ENCODE data around the gene CTRB1. TPM values are rescaled to one million over a fixed set of nuclear protein-coding genes. Genes with fewer than 3 reads are reported as not detected.

The CTRB1 gene
- total RNA-seq, 1 donor, result not detected

DNA sequence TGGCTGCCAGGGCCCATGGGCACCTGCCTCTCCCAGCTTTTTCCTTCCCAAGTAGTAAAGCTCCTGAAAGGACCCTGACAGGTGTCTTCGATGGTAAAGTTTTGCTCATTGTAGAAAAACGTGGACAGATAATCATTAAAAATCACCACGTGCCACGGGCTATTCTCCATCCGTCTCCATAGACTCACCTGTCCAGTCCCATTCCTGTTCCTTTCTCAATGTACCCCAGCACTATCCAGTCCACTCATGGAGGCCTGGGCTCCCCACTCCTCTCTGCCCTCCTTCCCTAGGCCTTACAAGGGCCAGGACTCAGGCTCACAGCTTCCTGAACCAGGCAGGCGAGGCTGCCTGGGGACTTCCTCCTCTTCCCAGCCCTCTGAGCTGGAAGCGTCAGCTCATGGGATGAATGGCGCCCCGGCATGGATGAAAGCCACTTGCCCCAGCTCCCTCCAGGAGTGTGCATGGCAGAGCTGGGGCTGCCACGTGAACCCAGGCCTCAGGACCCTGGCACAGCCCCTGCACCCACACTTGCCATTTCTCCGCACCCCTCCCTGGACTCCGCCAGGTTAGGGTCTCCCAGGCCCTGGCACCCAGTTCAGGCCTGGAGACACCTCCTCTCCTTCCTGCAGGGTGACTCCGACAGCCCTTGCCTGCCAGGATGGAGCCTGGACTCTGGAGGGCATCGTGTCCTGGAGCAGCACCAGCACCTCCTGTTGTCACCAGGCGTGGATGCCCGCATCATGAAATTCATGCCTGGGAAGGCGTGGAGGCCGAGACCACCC, 8.8 kb downstream of the CTRB1 start:
- no peak overlapping the region for H3K4me3 ChIP-seq (ENCODE audit: low read length)

DNA sequence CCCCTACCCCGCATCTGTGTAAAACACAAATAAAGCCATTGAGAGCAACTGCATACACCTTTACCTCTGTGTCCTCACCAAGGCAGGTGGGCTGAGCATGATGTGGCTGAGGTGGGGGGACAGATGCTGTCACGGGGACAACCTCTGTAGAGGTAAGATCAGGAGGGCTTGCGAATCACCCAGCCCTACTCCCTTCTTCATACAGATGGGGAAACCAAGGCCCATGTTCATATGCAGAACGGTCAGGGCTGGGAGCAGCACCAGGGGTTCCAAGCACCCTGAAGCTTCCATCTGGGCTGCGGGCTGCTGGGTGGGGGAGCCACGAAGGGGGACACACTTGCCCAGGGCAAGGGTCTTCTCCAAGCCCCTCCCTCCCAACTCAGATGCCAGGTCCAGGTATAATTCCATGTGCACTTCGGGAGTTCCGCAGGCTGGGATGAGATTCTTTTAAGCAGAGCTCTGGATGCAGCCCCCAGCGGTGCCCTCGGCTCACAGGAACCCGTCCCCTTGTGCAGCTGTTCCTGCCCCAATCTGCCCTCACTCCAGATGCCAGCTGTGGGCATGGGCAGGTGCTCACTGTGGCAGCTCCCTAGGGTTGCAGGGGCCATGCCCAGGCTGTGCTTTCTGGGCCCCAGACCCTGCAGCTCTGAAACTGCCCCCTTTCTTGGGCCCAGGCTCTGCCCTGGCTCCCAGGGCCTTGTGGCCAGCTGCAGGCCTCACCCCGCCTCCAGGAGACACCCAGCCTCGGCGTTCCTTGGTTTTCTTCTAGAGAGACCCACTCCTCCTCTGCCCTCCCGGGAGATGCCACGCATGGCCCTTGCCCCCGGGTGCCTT, 9.6 kb downstream of the CTRB1 start:
- H3K27me3 ChIP-seq (ENCODE audit: insufficient read depth, low read length), result no peaks in the 10 kb centered on the region

More for the DNA sequence above, 8.8 kb downstream of the CTRB1 start:
- Histone ChIP-seq H3K4me1 (ENCODE audit: insufficient read depth, low read length) (no peaks in the 10 kb centered on the region), H3K27me3 (ENCODE audit: insufficient read depth, low read length) (no peaks in the 10 kb centered on the region), H3K9me3 (ENCODE audit: low read depth, low read length) (no peaks in the 10 kb centered on the region)

DNA sequence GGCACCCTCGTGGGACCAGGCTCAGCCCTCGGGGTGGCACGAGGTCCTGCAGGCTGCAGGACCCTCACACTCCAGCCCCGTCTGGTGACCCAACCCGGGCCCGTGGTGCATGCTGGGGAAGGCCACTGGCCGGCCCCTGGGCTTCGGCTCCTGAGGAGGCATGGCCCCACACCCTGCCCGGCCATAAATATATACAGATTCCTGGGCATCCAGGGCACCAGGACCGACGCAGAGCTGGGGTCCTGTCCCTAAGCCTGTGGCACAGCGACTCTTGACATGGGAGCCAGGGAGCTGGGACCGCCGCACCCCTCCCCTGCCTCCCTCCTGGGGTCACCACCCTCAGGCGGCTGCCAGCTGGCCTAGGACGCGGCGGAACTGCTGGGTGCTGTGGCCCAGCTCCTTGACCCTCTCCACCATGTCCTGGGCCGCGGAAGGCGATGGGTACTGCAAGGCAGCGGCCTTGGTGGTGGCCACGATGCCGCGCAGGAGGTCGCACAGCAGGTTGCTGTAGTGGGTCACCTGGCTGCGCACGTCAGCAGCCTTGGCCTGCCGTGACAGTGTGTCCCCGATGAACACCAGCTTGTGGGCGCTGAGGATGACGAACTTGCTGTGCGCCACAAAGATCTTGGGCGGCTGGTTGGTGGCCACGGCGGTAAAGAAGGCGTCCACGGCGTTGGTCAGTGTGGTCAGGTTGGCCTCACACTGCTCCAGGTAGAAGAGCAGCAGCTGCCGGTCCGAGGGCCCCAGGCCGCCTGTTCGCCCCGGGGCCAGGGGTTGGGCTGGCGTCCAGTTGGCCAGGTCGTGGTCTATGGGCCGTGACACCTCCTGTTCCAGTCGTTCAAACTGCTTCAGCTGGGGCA, 10.6 kb downstream of the CTRB1 start:
- Histone ChIP-seq H3K9me3 (ENCODE audit: low read depth, low read length) (no peaks in the 10 kb centered on the region), H3K4me3 (ENCODE audit: low read length) (no peak overlapping the region), H3K27me3 (ENCODE audit: insufficient read depth, low read length) (no peaks in the 10 kb centered on the region), H3K4me1 (ENCODE audit: insufficient read depth, low read length) (no peaks in the 10 kb centered on the region)

More for the DNA sequence above, 9.6 kb downstream of the CTRB1 start:
- no peak overlapping the region for H3K4me3 ChIP-seq (ENCODE audit: low read length)
- no peaks in the 10 kb centered on the region for H3K9me3 ChIP-seq (ENCODE audit: low read depth, low read length)
- H3K4me1 ChIP-seq (ENCODE audit: insufficient read depth, low read length), result no peaks in the 10 kb centered on the region

DNA sequence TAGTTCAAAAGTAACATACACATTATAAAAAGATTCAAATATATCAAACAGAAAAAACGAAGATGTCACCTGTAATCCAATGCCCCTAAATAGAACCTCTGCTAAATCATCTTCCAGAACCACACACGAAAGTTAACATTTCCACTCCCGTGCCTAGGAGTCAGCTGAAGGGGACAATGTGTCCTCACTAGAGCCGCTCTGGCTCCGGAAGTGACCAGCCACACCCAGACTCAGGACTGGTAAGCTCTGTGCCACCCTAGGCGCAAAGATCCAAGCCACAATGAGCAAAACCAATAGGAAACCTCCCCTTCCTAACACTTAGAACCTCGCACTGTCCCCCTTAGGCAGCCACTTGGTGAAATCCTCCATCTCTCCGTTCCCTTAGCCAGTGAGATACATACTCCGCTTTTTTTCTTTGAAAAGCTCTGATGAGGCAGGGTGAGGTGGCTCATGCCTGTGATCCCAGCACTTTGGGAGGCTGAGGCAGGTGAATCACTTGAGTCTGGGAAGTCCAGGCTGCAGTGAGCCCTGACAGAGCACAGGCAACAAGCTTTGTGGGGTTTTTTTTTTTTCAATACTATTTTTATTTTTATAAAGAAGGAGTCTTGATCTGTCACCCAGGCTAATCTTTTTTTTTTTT, 11.8 kb downstream of the CTRB1 start:
- Histone ChIP-seq H3K4me1 (ENCODE audit: insufficient read depth, low read length) (no peaks in the 10 kb centered on the region), H3K4me3 (ENCODE audit: low read length) (no peak overlapping the region), H3K27me3 (ENCODE audit: insufficient read depth, low read length) (no peaks in the 10 kb centered on the region), H3K9me3 (ENCODE audit: low read depth, low read length) (no peaks in the 10 kb centered on the region)

DNA sequence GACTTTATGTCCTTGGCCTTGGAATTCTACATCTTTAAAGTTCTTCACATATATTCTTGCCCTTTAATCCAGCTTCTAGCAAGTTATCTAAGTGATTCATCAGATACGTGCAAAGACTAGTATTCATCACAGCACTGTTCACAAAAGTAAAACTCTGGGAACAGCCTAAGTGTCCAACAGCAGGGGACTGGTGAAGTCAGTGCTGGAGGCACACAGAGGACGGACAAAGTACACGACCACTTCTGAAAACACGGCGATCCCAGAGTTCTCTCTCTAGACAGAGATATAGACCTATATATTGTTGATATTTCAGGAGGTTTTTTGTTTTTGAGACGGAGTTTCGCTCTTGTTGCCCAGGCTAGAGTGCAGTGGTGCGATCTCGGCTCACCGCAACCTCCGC, 12.8 kb downstream of the CTRB1 start:
- Histone ChIP-seq H3K4me3 (ENCODE audit: low read length) (no peak overlapping the region), H3K27me3 (ENCODE audit: insufficient read depth, low read length) (no peaks in the 10 kb centered on the region), H3K4me1 (ENCODE audit: insufficient read depth, low read length) (no peaks in the 10 kb centered on the region), H3K9me3 (ENCODE audit: low read depth, low read length) (no peaks in the 10 kb centered on the region)

DNA sequence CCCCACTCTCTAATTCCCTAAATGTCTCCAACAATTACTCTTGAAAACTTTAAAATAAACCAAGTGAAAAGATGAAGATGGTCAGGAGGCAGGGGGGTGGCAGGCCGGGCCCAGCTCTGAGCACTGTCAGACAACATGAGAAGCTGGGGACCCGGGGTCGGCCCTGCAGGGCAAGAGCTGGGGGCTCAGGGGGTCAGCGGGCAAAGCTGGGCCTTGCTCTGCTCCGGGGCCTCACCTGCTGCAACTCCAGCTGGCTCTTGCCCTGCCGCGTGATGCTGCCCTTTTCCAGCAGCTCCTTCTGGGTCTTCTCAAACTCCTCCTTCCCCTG, 14.8 kb downstream of the CTRB1 start:
- no peaks in the 10 kb centered on the region for H3K27me3 ChIP-seq (ENCODE audit: insufficient read depth, low read length)
- H3K9me3 ChIP-seq (ENCODE audit: low read depth, low read length), result no peaks in the 10 kb centered on the region
- no peaks in the 10 kb centered on the region for H3K4me1 ChIP-seq (ENCODE audit: insufficient read depth, low read length)
- H3K4me3 ChIP-seq (ENCODE audit: low read length), result no peak overlapping the region

DNA sequence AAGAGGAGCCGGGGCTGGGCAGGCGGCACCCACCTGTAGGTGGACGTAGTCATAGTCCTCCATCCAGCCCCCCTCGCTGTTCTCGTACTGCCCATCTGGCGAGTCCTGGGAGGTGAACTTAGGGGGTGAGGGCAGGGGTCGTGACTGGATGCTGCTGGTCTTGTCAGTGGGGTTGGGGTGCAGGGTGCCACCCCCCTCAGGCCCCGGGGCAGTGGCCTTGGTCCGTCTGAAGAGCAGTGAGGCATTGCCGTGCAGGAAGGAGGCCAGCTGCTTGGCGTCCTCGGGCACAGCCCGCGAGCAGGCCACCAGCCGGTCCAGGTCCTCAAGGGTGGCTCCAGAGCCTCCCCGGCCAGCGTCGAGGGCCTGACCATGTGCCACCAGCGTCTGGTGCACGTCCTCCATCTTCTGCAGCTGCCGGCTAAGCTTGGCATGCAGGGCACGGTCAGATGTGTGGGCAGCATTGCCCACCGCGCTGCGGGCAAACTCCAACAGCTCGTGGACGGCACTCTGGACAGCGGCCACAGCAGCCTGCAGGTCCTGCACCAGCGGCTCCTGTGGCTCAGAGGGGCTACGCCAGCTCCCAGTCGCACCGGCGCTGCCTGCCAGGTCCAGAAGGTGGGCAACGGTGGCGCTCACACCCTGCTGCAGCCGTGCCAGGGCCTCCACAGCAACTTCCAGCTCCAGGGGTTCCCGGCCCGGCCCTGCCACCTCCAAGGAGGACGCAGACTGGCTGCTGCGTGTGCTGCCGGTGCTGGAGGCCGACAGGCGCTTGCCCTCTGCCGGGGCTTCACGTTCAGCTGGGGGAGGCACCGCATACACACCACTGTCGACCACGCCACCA, 16.3 kb downstream of the CTRB1 start:
- Histone ChIP-seq H3K9me3 (ENCODE audit: low read depth, low read length) (no peaks in the 10 kb centered on the region), H3K4me1 (ENCODE audit: insufficient read depth, low read length) (no peaks in the 10 kb centered on the region), H3K4me3 (ENCODE audit: low read length) (no peak overlapping the region), H3K27me3 (ENCODE audit: insufficient read depth, low read length) (no peaks in the 10 kb centered on the region)

DNA sequence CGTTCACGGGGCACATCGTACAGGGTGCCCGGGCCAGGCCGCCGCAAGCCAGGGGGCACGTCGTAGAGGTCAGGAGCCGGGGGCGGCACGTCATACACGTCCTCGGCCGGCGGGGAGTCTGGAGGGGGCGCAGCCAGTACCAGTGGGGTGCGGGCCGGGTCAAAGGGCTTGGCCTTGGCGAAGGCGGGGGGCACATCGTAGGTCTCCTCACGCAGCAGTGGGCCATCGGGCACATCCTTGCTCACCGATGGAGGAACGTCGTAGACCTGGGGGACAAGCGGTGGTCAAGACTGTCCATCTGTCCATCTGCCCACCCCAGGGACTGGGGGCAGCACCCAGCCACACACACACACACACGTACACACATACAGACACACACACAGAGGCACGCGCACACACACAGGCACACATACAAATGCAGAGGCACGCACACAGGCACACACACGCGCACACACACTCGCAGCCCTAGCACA, 17.0 kb downstream of the CTRB1 start:
- H3K4me3 ChIP-seq (ENCODE audit: low read length), result no peak overlapping the region
- H3K9me3 ChIP-seq (ENCODE audit: low read depth, low read length), result no peaks in the 10 kb centered on the region
- no peaks in the 10 kb centered on the region for H3K4me1 ChIP-seq (ENCODE audit: insufficient read depth, low read length)
- no peaks in the 10 kb centered on the region for H3K27me3 ChIP-seq (ENCODE audit: insufficient read depth, low read length)

DNA sequence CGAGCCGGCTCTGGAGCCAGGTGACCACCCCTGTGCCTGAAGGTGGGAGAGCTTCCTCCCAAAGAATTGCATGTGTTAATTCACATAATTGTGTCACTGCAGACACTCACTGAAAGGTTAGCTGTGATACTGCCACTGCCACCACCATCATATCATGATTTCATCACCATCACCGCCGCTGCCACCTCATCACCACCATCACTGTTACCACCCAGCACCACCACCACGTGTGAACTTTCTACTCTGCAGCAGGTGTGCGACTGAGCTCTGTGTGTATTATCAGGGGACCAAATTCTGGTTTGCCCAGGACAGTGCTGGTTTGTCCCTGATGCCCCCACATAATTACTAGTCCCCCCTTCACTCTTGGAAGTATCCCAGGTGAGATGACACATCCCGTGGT, 17.4 kb downstream of the CTRB1 start:
- H3K9me3 ChIP-seq (ENCODE audit: low read depth, low read length), result no peaks in the 10 kb centered on the region
- no peaks in the 10 kb centered on the region for H3K4me1 ChIP-seq (ENCODE audit: insufficient read depth, low read length)
- no peak overlapping the region for H3K4me3 ChIP-seq (ENCODE audit: low read length)
- no peaks in the 10 kb centered on the region for H3K27me3 ChIP-seq (ENCODE audit: insufficient read depth, low read length)

DNA sequence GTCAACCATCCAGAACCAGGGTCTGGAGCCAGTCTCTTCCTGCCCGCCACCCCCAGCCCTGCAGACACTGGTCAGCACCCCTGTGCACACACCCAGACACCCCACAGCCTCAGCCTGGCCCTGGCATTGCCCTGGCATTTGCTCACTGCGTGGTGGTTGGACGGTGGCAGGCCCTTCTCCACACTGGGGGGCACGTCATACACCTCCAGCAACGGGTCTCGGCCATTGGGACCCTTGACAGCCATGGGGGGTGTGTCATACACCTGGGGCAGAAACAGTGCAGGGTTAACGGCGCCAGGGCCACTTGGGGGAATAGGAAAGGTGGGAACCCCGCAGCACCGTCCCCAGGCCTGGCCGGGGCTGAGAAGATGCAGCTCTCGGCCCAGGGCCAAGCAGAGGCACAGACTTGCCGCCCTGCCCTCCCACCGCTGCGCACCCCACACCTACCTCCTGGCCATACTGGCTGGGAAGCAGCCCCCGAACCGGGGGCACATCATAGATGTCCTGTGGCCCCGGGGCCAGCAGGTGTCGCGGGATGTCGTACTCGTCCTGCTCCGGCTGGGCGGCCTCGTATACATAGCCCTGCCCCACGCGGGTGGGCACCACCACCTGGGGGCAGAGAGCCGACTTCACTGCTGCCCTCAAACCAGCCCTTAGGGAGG, 18.1 kb downstream of the CTRB1 start:
- no peaks in the 10 kb centered on the region for H3K27me3 ChIP-seq (ENCODE audit: insufficient read depth, low read length)
- no peaks in the 10 kb centered on the region for H3K9me3 ChIP-seq (ENCODE audit: low read depth, low read length)
- no peaks in the 10 kb centered on the region for H3K4me1 ChIP-seq (ENCODE audit: insufficient read depth, low read length)
- H3K4me3 ChIP-seq (ENCODE audit: low read length), result no peak overlapping the region

DNA sequence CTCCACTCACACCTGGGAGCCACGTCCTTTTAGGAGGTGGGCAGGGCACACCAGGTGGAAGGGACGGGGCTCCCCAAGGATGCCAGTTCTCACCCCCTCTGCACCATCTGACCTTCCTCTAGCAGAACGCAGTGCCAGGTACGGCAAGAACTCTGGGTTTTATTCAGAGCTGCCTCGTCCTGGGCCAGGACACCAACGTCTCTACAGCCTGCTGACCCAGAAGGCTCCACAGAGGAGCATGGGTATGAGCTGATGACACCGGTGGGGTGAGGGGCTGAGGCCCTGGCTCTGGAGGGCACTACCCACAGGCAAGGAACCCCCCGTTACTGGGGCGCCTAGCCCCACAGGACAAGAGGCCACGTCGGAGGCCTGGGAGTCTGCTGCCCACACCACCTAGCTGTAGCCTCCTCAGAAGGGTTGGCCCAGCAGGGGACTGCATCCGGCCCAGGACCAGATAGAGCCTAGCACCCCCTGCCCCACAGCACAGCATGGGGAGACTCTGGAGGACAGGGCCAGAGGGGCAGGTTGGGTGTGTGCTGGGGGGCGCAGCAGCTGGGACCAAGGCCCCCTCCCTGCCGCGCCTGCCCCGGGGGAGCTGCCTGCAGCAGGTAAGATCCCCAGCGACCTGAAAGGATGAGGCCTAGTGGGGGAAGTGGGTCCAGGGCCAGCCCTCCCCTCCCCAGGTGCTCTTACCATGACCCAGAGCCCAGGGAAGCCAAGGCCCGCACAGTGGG, 18.8 kb downstream of the CTRB1 start:
- Histone ChIP-seq H3K27me3 (ENCODE audit: insufficient read depth, low read length) (no peaks in the 10 kb centered on the region), H3K9me3 (ENCODE audit: low read depth, low read length) (no peaks in the 10 kb centered on the region), H3K4me3 (ENCODE audit: low read length) (no peak overlapping the region), H3K4me1 (ENCODE audit: insufficient read depth, low read length) (no peaks in the 10 kb centered on the region)

DNA sequence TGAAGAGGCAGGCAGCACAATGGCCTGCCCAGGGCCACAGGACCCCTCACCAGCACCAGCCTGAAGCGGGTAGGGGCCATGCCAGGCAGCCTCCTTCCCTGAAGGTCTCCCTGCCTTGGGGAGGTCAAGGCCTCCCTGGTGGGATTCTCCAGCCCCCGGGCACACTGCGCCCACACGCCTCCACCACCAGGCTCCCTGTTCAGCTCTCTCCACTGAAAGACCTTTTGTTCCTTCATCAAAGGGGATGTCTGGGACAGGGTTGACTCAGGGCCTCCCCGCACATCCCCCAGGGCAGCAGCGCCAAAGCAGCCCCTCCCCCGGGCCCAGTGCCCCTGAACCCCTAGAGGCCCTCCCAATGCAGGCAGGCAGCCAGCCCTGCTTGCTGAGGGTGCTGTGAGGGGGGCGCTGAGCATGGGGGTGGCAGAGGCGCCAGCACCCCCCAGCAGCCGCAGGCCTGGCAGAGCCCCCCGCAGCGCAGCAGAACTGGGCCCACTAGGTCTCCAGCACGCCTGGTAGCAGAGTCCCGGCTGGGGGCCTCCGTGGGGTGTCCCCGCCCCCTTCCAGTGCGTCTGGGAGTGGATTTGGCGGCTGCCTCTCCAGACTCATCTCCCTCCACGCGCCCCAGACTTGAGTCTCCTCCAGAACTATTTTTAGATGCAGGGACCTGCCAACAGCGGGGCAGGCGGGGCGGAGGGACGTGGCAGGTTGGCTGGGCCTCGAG, 19.5 kb downstream of the CTRB1 start:
- no peaks in the 10 kb centered on the region for H3K4me1 ChIP-seq (ENCODE audit: insufficient read depth, low read length)
- no peak overlapping the region for H3K4me3 ChIP-seq (ENCODE audit: low read length)
- H3K9me3 ChIP-seq (ENCODE audit: low read depth, low read length), result no peaks in the 10 kb centered on the region
- no peaks in the 10 kb centered on the region for H3K27me3 ChIP-seq (ENCODE audit: insufficient read depth, low read length)
